Measurements from ENCODE around the gene FHIT. TPM values are rescaled to one million over a fixed set of nuclear protein-coding genes. Genes with fewer than 3 reads are reported as not detected.

The FHIT gene
- total RNA-seq, 4 donors from 2014 or later, result 8.8 to 35.6 (median 12.6) TPM

GRCh38 chr3:60659098-60659497 is 592.2 kb downstream of the FHIT start:
- DNase-seq (ENCODE audit: low spot score in 2 of 2), result no peak
- Histone ChIP-seq H3K36me3 (no peaks in the 10 kb centered on the region), H3K9me3 (no peaks in the 10 kb centered on the region), H3K4me1 (no peaks in the 10 kb centered on the region), H3K4me3 (no peak overlapping the region), H3K27ac (no peak overlapping the region), H3K27me3 (no peaks in the 10 kb centered on the region)
- TF ChIP-seq CTCF (IDR thresholded peaks at IDR 0.05), result no peak
- TF ChIP-seq EP300 (IDR thresholded peaks at IDR 0.05), result no peak
- no peak for TF ChIP-seq POLR2A (IDR thresholded peaks at IDR 0.05)
- no peak for TF ChIP-seq POLR2AphosphoS5 (IDR thresholded peaks at IDR 0.05)
- WGBS, result 94% methylated on average over 1 of the region's 1 CpG

- H3K9me3 ChIP-seq, result no peaks in the 10 kb centered on the region
- no peak for DNase-seq (ENCODE audit: low spot score in 2 of 2)
- 89% methylated on average over 2 of the region's 2 CpGs for WGBS
- H3K27ac ChIP-seq, result no peak overlapping the region
- H3K27me3 ChIP-seq, result no peaks in the 10 kb centered on the region
- H3K36me3 ChIP-seq, result no peaks in the 10 kb centered on the region
- no peaks in the 10 kb centered on the region for H3K4me1 ChIP-seq
- H3K4me3 ChIP-seq, result no peak overlapping the region
- TF ChIP-seq POLR2A (IDR thresholded peaks at IDR 0.05) (no peak), EP300 (IDR thresholded peaks at IDR 0.05) (no peak), POLR2AphosphoS5 (IDR thresholded peaks at IDR 0.05) (no peak), CTCF (IDR thresholded peaks at IDR 0.05) (no peak)
Measured at GRCh38 chr3:60657972-60658371, 593.3 kb downstream of the FHIT start.

GRCh38 chr3:60652829-60653228 is 598.4 kb downstream of the FHIT start:
- Histone ChIP-seq H3K27ac (no peak overlapping the region), H3K9me3 (no peaks in the 10 kb centered on the region), H3K4me1 (no peaks in the 10 kb centered on the region), H3K36me3 (no peaks in the 10 kb centered on the region), H3K4me3 (no peak overlapping the region), H3K27me3 (no peaks in the 10 kb centered on the region)
- WGBS, result 80% methylated on average over 2 of the region's 2 CpGs
- DNase-seq (ENCODE audit: low spot score in 2 of 2), result no peak
- TF ChIP-seq EP300 (IDR thresholded peaks at IDR 0.05) (no peak), CTCF (IDR thresholded peaks at IDR 0.05) (no peak), POLR2A (IDR thresholded peaks at IDR 0.05) (no peak)

- no peak for DNase-seq (ENCODE audit: low spot score in 2 of 2)
Measured at GRCh38 chr3:60651799-60652198, 599.5 kb downstream of the FHIT start.

GRCh38 chr3:60650171-60650570 is 601.1 kb downstream of the FHIT start:
- no peak overlapping the region for H3K4me3 ChIP-seq
- 81% methylated on average over 2 of the region's 2 CpGs for WGBS
- TF ChIP-seq EP300 (IDR thresholded peaks at IDR 0.05) (no peak), POLR2AphosphoS5 (IDR thresholded peaks at IDR 0.05) (no peak), POLR2A (IDR thresholded peaks at IDR 0.05) (no peak), CTCF (IDR thresholded peaks at IDR 0.05) (no peak)

More at GRCh38 chr3:60651799-60652198, 599.5 kb downstream of the FHIT start:
- no peaks in the 10 kb centered on the region for H3K36me3 ChIP-seq
- H3K27me3 ChIP-seq, result no peaks in the 10 kb centered on the region
- 79% methylated on average over 3 of the region's 3 CpGs for WGBS
- no peak overlapping the region for H3K4me3 ChIP-seq
- no peaks in the 10 kb centered on the region for H3K4me1 ChIP-seq
- no peaks in the 10 kb centered on the region for H3K9me3 ChIP-seq
- no peak for TF ChIP-seq CTCF (IDR thresholded peaks at IDR 0.05)
- TF ChIP-seq EP300 (IDR thresholded peaks at IDR 0.05), result no peak
- TF ChIP-seq POLR2AphosphoS5 (IDR thresholded peaks at IDR 0.05), result no peak
- TF ChIP-seq POLR2A (IDR thresholded peaks at IDR 0.05), result no peak
- H3K27ac ChIP-seq, result no peak overlapping the region

More at GRCh38 chr3:60650171-60650570, 601.1 kb downstream of the FHIT start:
- H3K27me3 ChIP-seq, result no peaks in the 10 kb centered on the region
- no peaks in the 10 kb centered on the region for H3K4me1 ChIP-seq
- H3K9me3 ChIP-seq, result no peaks in the 10 kb centered on the region
- no peaks in the 10 kb centered on the region for H3K36me3 ChIP-seq
- H3K27ac ChIP-seq, result no peak overlapping the region
- no peak for DNase-seq (ENCODE audit: low spot score in 2 of 2)

Measured in suprapubic skin (tissue), 4 donors.